Activated T-cell treated with anti-CD3 and anti-CD28 coated beads, Interleukin-2, amount 50 U/mL, for 48 hours (primary cell): ENCODE results near the gene LRRC10B.

Experiments
- DNase-seq, 2 experiments: peaks; one replicate each; pipeline ENCODE4 v3.0.0-alpha.2; 2020

LRRC10B gene

DNA sequence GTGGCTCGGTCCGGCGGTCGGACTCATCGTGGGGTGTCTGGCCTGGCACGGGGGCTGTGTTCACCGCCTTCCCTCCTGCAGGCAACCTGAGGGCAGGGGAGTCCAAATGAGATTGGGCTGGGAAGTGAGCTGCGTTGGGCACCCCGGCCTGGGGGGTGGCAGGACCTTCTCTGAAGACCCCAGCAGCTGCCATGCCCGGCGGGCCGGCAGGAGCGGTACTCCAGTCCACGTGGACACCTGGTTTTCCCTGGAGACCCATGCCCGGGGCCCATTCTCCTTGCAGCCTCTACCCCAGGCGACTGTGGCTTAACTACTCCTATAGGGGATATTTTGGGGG lies 24.5 kb downstream of the LRRC10B start:
- no peak for DNase-seq

DNA sequence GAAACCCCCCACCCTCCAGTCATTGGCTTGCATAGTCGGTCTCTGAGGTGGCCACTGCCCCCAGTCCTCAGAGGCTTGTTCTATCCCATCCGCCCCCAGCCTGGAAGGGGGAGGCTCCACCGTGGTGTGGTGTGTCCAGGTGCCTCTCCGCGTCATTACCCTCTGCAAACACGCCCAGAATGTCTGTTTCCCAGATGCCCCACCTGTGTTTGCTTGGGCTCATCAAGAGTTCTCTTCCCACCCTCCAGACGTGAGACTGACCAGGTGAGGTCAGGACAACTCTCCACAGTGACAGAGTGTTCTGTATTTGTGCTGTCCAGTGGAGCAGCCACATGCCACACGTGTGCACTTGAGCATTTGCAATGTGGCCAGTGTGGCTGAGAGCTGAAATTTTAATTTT lies 24.9 kb downstream of the LRRC10B start:
- no peak for DNase-seq

DNA sequence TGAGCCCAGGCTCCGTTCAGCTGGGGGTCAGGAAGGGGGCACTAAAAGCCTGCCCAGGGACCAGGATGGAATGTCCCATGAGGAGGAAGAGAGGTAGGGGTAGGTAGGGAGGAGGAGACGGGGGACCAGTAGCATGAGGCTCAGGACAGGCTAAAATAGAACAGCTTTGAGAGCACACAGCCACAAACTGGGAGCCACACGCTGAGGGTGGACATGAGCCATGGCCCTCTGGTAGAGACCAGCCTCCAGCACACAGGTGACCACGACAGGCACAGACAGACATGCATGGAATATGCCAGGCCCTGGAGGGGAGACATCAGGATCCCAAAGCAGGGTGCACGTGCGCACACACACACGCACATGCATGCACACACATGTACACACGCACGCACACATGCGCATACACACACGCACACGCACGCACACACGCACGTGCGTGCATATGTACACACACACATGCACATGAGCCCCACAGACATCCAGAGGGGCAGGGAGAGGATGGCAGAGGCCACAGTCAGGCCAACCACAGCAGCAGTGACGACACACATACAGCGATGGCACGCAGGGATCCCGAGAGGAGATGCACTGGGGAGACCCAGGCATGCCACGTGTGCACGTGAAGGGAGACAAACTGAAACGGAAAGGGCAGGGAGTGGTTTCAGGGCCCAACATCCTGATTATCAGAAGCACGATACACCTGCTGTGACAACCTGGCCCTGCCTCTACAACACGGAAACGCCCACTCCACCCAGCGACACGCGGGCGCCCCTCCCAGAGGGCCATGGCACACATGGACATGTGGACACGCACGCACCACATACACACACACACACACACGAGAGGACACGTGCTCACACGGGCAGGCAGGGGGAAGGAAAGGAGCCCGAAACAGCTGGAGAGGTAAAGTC lies 25.7 kb downstream of the LRRC10B start:
- DNase-seq, result no peak

DNA sequence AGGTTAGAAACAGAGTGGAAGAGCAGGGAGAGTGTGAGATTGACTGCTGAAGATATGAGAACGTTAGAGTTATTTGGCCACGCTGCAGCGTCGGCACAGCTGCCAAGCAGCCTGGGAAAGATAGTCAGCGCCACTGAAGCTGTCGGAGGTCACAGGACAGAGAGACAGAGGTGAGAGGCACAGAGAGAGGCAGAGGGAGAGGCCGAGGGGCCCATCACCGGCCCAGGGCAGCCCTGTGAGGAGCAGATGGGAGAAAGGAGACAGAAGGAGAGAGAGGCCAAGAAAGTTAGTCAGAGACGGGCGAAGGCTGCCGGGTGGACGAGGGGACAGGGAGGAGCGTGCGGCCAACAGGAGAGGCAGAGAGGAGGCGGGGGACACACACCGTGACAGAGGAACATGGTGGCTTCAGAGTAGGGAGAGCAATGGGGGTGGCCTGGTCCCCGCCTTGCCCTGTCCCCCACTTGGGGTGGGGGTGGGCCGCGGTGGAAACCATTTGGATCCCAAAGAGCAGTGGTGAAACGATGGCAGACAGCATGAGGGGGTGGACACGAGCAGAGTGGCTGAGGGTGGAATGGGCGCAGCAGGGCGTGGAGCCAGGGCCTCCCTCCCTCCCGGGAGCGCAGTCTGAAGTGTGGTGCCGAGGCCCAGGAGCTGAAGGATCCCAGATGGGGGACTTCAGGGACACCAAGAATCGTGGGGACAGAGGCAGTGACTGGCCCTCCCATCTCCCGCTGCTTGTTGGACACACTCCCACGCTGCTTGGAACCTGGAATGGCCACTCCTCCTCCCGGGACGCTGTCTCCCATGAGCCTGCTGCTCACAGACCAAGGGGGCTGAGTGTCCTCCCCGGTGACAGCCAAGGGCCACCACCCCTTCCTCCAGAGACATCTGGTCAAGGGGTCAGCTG lies 26.6 kb downstream of the LRRC10B start:
- no peak for DNase-seq

DNA sequence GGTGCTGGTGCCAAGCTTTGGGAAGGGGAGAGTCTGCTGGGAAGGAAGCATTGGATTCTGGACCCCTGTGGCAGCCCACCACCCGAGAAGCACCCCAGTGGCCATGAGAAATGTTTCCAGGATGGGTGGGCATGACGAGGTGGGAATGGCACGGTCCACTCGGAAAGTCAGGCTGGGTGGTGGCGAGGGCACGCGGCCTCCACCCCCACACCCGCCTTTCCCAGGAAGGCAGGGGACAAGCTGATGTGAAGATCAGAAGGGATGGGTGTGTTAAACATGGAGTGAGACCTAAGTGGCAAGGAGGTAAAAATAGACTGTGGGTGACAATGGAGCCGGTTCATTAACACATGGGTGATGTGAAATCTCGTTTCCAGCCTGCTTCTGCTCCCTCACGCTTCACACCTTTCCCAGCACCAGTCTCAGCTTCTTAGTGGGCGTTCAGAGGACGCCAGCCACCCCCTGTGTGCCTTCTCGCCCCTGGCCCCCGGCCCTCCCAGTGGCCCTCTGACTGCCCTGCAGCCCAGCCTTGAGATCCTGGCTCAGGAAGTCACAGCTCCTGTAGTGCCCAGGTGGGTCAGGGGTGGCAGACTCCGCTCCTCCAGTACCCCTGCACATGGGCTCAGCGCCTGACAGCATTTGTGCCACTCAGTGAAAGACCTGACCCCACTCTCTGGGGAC lies 27.6 kb downstream of the LRRC10B start:
- no peak for DNase-seq

DNA sequence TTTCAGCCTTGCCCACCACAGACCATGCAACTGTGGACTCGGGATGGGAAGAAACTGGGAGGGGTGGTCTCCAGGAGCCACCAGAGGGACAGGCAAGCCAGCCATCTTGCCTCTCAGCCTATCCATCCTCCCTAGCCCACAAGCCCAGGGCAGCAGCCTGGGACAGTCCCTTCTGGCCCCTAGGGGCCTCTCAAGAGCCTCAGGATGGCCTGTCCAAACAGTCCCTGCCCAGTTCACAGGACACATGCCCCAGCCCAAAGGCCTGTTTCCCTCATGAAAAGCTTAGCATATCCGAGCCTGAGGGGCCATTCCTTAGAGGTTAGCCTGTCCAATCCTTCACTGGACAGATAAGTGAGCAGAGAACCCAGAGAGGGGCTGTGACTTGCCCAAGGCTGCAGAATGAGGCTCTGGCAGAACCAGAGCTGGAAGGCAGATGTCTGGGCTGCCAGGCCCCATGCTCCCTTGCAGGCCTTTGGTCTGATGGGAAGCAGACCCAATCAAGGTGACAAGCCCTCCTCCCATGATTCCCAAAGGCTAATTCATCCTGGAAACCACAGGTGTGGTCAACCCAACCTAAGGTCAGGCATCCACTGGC lies 28.2 kb downstream of the LRRC10B start:
- no peak for DNase-seq

DNA sequence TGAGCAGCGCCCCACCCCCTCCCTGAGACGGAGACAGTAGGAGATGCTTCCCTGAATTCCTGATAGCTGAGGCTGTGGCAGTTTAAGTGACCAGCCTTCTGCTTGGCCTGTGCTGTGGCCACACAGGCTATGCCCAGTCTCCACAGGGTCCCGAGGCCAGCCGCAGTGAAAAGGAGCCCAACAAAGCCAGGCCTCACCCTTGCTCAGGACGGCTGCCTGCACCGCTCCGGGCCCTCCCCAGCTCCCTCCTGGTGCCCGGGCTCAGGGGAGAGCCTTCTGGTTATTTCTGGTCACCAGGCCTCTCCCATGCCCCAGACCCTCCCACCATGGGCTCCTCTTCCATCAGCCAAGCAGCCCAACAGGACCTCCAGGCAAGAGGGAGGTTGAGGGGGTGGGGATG lies 28.8 kb downstream of the LRRC10B start:
- no peak for DNase-seq

DNA sequence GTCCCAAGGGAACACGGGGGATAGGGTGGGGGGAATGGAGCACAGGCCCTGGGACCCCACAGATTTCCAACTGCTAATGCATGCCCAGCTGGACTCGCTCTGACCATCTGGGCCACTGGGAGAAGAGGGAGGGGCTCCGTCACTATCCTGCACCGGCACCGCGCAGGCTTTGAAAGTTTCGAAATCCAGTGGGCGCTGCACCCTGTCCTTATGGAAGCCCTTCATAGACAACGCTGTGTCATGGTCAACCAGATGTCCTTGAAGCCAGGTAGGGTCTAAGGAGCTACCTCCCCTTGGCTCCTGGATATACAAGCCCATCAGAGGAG lies 30.1 kb downstream of the LRRC10B start:
- no peak for DNase-seq

DNA sequence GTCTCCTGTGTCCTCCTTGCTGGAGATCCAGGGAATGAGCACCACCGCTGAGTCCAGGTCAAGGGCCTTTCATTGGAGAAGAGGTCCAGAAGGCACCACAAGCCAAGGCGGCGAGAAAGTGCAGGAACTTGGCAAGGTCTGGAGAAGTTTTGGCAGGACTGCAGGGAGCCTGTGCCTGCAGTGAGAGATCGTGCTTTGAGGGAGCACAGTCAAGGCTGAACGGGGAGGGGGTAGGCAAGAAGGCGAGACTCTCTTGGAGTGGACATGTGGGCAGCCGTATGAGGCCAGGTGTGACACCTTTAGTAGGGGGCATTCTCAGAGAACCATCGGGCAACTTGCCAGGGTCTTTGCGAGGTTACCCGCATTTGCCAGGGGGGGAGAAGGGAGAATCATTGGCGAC lies 30.5 kb downstream of the LRRC10B start:
- DNase-seq, result no peak

DNA sequence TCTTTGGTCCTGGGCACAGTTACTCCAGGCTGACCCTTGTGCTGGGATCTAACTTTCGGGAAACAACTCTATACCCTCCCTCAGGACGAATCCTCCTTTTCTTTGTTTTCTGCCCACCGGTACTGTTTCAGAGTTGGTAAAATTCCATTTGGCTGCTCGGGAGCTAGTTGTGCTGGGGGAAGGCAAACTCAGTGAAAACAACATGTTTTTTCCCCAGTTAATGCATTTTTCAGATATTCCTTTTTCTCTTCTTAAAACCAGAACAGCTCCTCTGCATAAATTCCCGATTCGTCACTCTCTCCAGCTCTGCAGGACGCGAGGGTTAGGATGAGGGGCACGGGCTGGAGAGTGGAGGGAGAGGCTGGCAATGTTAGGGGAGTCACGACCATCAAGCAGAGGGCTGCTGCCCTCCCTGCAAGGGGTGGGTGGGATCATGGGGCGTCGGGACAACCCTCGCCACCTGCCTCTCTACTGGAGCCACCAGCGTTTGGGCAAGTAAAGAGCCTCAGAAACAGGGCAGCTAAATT lies 31.3 kb downstream of the LRRC10B start:
- DNase-seq, result no peak

DNA sequence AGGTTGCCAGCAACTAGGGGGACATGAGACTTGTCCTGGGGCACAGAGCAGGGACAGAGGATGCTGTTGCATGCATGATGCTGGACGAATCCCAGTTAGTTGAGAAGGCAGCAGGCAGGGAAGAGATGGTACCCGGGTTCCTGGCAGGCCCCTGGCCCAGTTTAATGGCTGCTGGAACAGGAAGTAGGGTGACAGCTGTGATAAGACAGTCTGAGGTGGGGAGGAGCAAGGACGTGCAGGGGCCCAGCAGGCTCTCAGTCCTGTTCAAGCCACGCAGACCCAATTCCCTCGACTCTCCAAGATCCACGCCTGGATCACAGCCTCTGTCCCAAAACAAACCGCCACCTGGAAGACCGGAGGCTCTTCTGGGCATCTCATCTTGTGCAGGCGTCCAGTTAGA lies 32.0 kb downstream of the LRRC10B start:
- no peak for DNase-seq

DNA sequence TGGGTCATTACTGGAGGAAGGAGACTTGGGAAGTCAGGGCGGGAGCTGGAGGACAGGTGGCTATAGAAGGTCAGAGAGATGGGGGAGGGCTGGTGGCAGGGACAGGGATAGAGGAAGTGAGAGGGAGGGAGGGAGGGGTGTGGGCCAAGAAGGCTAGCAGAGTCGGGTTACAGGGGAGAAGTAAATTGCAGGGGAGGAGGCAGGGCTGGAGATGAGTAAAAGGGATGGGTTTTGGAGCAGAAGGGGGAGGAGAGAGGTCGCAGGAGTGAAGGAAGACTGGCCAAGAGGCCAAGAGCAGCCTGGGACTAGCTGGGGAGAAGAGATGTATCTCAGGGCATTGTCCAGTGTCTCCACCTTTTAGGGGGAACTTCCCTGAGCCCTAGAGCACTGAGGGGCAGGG lies 33.0 kb downstream of the LRRC10B start:
- no peak for DNase-seq

DNA sequence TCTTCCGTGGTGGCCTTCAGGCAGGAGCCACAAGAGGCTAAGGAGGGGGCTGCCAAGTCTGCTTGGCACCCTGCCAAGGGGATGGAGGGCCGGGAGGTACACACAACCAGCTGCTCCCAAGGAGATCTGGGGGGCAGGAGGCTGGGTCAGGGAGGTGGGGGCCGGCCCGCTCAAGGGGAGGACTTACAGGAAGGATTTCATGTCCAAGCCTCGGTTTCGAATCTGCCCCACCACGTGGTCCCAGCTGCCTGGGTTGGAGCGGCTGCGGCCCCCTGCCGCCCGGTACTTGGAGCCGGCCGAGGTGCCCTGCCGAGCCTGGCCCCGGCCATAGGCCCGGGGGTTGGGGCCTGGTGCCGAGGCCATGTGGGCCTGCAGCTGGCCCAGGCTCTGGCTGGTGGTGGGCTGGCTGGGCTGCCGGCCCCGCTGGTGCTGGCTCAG lies 33.5 kb downstream of the LRRC10B start:
- no peak for DNase-seq

DNA sequence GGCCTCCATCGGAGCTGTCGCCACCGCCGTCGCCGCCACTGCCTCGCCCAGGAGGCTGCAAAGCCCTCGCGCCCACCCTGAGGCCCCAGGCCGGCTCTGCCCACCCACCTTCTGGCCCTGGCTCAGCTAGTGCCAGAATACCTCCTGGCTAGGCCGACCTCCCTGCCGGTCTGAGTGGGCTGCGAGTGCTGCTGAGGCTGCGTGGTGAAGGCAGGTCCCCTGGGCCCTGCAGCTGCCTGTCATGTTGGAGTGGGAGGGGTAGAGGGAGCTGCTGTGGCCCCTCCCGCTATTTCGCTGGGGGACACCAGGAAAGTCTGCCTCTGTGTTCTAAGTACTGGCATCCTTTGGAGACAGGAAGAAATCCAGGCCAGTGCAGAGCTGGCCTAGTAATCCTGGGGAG lies 34.2 kb downstream of the LRRC10B start:
- DNase-seq, result no peak

DNA sequence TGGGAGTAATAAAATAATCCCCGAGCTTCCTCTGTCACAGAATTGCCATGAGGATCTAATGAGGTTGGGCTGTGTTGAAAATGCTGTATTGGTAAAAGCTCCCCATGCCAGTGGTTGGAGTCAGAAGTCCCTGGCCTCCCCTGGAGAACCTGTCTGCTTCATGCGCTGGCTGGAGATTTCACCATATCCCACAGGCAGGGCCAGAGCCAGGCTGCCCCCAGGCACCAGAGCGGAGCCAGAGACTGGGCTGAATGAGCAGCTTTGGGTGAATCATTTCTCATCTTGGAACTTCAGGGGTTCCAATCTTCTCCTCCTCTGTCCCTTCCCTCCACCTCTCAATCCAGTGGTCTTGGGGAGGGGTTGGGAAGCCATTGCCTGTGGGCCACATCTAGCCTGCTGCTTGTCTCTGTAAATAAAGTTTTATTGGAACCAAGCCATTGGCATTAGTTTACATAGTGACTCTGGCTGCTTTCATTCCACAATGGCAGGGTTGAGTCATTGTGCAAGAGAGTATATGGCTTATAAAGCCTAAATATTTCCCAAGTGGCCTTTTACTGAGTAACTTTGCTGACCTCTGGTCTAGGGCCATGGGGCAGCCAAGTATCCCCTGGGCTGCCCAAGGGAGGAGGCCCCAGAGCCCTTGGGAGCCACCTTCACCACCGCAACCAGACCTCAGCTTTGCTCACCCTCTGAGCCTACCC lies 35.2 kb downstream of the LRRC10B start:
- no peak for DNase-seq

DNA sequence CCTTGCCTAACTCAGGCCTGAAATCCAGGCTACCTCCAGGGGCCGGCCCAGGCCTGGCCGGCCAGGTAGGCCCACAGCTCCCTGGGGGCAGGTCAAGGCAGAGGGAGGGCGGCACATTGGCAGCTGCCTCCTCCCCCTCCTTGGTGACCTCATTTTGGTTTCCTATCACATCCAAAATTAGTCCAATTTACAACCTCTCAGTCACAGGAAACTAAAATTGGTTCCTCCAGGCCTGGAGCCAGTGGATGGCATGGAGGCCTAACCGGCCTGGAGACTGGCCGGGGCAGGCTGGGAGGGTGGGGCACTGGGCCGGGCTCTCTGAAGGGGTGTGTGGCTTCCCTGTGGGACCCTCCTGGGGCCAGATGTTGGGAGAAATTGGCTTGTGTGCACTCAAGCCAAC lies 35.9 kb downstream of the LRRC10B start:
- no peak for DNase-seq

DNA sequence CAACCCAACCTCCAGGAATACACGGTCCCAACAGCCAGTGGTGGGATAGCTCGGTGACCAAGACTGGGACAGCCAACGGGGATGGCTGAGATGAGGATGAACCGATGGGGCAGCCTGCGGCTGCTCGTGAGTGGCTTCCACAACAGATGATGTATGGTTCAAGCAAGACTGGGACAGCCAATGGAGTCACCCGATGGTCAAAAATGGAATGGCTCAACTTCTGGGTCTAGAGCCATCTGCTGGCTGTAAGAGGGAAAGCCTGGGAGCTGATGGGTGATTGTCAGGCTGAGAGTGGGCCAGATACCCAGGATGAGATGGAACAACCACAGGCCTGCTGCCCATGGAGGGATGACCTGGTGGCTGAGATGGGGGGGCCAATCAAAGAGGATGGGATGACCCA lies 36.8 kb downstream of the LRRC10B start:
- no peak for DNase-seq

DNA sequence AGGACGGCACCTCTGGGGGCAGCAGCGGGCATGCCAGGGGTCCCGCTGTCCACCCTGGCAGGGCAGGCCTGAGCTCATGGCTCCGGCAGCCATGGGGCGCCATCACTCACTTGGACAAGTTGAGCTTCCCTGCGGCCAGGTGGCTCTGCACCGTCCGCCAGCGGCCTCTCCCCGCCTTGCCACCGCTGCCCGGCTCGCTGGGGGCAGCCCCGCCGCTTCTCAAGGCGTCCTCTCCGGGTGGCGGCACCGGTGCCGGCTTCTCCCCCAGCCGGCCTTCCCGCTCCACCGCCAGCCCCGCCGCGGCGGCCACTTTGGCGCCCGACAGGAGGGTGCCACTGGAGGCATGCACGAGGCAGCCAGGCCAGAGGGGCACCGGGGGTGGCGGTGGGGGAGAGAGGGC lies 37.4 kb downstream of the LRRC10B start:
- DNase-seq, result no peak

DNA sequence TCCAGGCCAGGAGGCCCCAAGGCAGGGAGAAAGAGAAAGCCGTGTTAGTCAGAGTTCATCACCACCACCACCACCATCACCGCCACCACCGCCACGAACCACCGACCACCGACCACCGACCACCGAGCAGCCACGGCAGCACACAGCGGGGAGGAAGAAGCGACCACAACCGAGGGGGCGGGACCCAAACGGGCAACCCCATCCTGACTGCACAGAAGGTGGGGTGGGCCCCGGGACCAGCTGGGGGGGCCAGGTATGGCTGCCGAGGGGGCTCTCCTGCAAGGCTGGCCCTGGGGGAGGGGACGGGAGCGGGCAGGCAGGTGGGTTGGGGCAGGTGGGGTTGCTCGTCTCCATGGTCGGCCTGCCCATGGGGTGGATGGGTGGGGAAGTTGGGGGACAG lies 38.1 kb downstream of the LRRC10B start:
- peak; percentile 21 to 27 for DNase-seq

DNA sequence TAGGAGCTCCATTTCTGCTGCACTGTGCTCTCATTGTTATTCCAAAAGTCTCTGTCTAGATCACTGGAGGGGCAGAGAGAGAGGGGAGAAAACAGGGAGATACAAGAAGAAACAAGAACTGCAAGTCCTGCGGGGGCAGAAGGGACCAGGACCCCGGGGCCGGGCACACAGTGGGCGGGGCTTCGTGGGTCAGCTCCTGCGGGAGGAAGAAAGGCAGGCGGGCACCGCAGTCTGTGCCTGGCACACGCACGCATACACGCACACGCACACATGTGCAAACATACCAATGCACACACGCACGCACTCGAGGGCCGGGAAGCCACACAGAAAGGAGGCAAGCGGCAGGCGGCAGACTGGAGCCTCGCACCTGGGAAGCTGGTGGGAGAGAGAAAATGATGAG lies 38.7 kb downstream of the LRRC10B start:
- DNase-seq, result no peak

DNA sequence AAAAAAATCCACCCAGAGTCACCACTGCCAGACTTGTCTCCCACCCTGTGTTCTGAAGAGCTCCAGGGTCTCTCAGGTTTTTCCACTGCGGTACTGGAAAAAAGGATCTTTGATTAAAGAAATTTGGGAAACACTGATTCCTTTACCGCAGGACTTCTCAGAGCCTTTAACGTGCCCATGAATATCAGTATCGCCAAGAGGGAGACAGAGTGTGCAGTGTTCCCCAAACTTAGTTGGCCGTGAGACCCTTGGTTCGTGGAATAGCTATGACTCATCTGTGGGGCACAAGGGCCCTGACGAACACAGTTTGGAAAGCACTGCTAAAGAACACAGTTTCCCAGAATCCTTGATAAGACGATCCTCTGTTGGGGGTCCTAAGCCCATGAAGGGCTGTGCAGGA lies 40.6 kb downstream of the LRRC10B start:
- DNase-seq, result no peak
